ENCODE data around the gene ISY1.
A peak's percentile ranks its signal among the peaks of the same experiment; 100 is the strongest.
"Not testable (repeated sequence)": the region's sequence is repeated elsewhere in the genome, so short reads cannot be mapped to it uniquely, and the experiment has no call there.

The ISY1 gene

GRCh38 chr3:129196601-129197000, 35.7 kb upstream of the ISY1 start:
- H3K4me3 ChIP-seq (ENCODE audit: control insufficient read depth, low read depth, low read length), result no peak overlapping the region
- no peak for DNase-seq (ENCODE audit: low read depth)
- TF ChIP-seq CTCF (IDR thresholded peaks at IDR 0.05; ENCODE audit: control insufficient read depth, insufficient read depth, low read depth, low read length, missing control alignments), result no peak

- H3K4me3 ChIP-seq (ENCODE audit: control insufficient read depth, low read depth, low read length), result no peak overlapping the region
- DNase-seq (ENCODE audit: low read depth), result peak; percentile 84
- no peak for TF ChIP-seq CTCF (IDR thresholded peaks at IDR 0.05; ENCODE audit: control insufficient read depth, insufficient read depth, low read depth, low read length, missing control alignments)
Measured at GRCh38 chr3:129195731-129196256, 34.9 kb upstream of the ISY1 start.

- not testable (repeated sequence) for H3K4me3 ChIP-seq (ENCODE audit: control insufficient read depth, low read depth, low read length); DNase-seq (ENCODE audit: low read depth)
Measured at GRCh38 chr3:129189793-129190192, 28.9 kb upstream of the ISY1 start.

- H3K4me3 ChIP-seq (ENCODE audit: control insufficient read depth, low read depth, low read length), result no peak overlapping the region
- no peak for TF ChIP-seq CTCF (IDR thresholded peaks at IDR 0.05; ENCODE audit: control insufficient read depth, insufficient read depth, low read depth, low read length, missing control alignments)
- DNase-seq (ENCODE audit: low read depth), result no peak
Measured at GRCh38 chr3:129187857-129188256, 27.0 kb upstream of the ISY1 start.

GRCh38 chr3:129185783-129186182, 24.9 kb upstream of the ISY1 start:
- no peak for TF ChIP-seq CTCF (IDR thresholded peaks at IDR 0.05; ENCODE audit: control insufficient read depth, insufficient read depth, low read depth, low read length, missing control alignments)

GRCh38 chr3:129184784-129185542, 24.1 kb upstream of the ISY1 start:
- DNase-seq (ENCODE audit: low read depth), result not testable (repeated sequence)
- peak overlapping the region; percentile 70 for H3K4me3 ChIP-seq (ENCODE audit: control insufficient read depth, low read depth, low read length)

More at GRCh38 chr3:129185783-129186182, 24.9 kb upstream of the ISY1 start:
- DNase-seq (ENCODE audit: low read depth), result no peak
- H3K4me3 ChIP-seq (ENCODE audit: control insufficient read depth, low read depth, low read length), result no peak overlapping the region

- peak overlapping the region; percentile 70 for H3K4me3 ChIP-seq (ENCODE audit: control insufficient read depth, low read depth, low read length)
- no peak for TF ChIP-seq CTCF (IDR thresholded peaks at IDR 0.05; ENCODE audit: control insufficient read depth, insufficient read depth, low read depth, low read length, missing control alignments)
- no peak for DNase-seq (ENCODE audit: low read depth)
Measured at GRCh38 chr3:129184396-129184657, 23.5 kb upstream of the ISY1 start.
